Urinary bladder (tissue), 4 donors: ENCODE measurements around the gene RAB8B. TPM values are rescaled to one million over a fixed set of nuclear protein-coding genes. Genes with fewer than 3 reads are reported as not detected.
A peak's percentile ranks its signal among the peaks of the same experiment; 100 is the strongest.

ENCODE experiments used
- DNase-seq: peaks from one replicate; pipeline ENCODE4 v3.0.0-alpha.2; 2015; ENCODE audit errors: extremely low spot score
- H3K27ac ChIP-seq: one replicate; pipeline ENCODE4 v1.5.1; 2013; ENCODE audit warnings: low read depth, mild to moderate bottlenecking, moderate library complexity
- H3K36me3 ChIP-seq: one replicate; pipeline ENCODE4 v1.6.1; 2013; ENCODE audit warnings: mild to moderate bottlenecking, moderate library complexity; ENCODE audit not compliant: insufficient read depth
- H3K4me1 ChIP-seq: one replicate; pipeline ENCODE4 v1.6.1; 2013; ENCODE audit warnings: mild to moderate bottlenecking, moderate library complexity; ENCODE audit not compliant: insufficient read depth
- H3K4me3 ChIP-seq: one replicate; pipeline ENCODE4 v1.5.1; 2013; ENCODE audit warnings: low read depth, low read length
- WGBS: extraction: QIAGEN DNeasy Blood & Tissue Kit; methylation state at CpG from one replicate; pipeline ENCODE4 v1.1.7; 2013; 5-methylcytosine and 5-hydroxymethylcytosine counted together
- polyA plus RNA-seq: library from polyadenylated mRNA; stranded (reverse); fragments of 200-250 nt; gene quantifications from one replicate; pipeline ENCODE4 v1.2.3, GENCODE V29; 2013
- total RNA-seq: library from RNA; depleted of rRNA; stranded (reverse); fragments of >200 nt; gene quantifications from one replicate; pipeline ENCODE4 v1.2.3, GENCODE V29; 2014
- donor health status: healthy with polysubstance abuse.
- donor health status: healthy.

Gene RAB8B
- total and polyA plus RNA-seq, 2 donors, result 27.7 to 105 TPM

GRCh38 chr15:63263519-63263918 lies 74.1 kb downstream of the RAB8B start:
- DNase-seq, result no peak
- H3K4me3 ChIP-seq, result no peak overlapping the region
- H3K27ac ChIP-seq, result no peak overlapping the region
- H3K4me1 ChIP-seq, result no peaks in the 10 kb centered on the region
- H3K36me3 ChIP-seq, result peaks cover 3% of the 10 kb centered on the region
- WGBS, result 83% methylated on average over 6 of the region's 6 CpGs

- Histone ChIP-seq H3K4me1 (no peaks in the 10 kb centered on the region), H3K36me3 (peaks cover 3% of the 10 kb centered on the region), H3K27ac (no peak overlapping the region), H3K4me3 (no peak overlapping the region)
- 43% methylated on average over 1 of the region's 1 CpG for WGBS
- no peak for DNase-seq
Measured at GRCh38 chr15:63264688-63265293, 75.4 kb downstream of the RAB8B start.

- no peaks in the 10 kb centered on the region for H3K36me3 ChIP-seq
- H3K4me1 ChIP-seq, result no peaks in the 10 kb centered on the region
- WGBS, result 90% methylated on average over 3 of the region's 3 CpGs
- no peak for DNase-seq
- H3K27ac ChIP-seq, result no peak overlapping the region
- H3K4me3 ChIP-seq, result no peak overlapping the region
Measured at GRCh38 chr15:63274427-63274826, 85.0 kb downstream of the RAB8B start.

- H3K36me3 ChIP-seq, result no peaks in the 10 kb centered on the region
- H3K27ac ChIP-seq, result no peak overlapping the region
- peak overlapping the region; percentile 85 for H3K4me3 ChIP-seq
- H3K4me1 ChIP-seq, result no peaks in the 10 kb centered on the region
- WGBS, result 18% methylated on average over 11 of the region's 11 CpGs
- DNase-seq, result no peak
Measured at GRCh38 chr15:63276342-63277037, 87.1 kb downstream of the RAB8B start.

GRCh38 chr15:63277038-63277892 lies 87.9 kb downstream of the RAB8B start, which contains the start of gene APH1B:
TSS of gene APH1B (plus strand) at chr15:63277605. CDS start at chr15:63277624, 19 bp downstream.
- under 1% methylated on average over 94 of the region's 102 CpGs for WGBS
- DNase-seq, result peak; percentile 51
- Histone ChIP-seq H3K4me1 (no peaks in the 10 kb centered on the region), H3K27ac (peak within 1 kb of the TSS; percentile 92), H3K36me3 (no peaks in the 10 kb centered on the region), H3K4me3 (peak within 1 kb of the TSS; percentile 85)

- Histone ChIP-seq H3K27ac (peak overlapping the region; percentile 92), H3K36me3 (no peaks in the 10 kb centered on the region), H3K4me3 (peak overlapping the region; percentile 85), H3K4me1 (no peaks in the 10 kb centered on the region)
- DNase-seq, result peak; percentile 11
- 5% methylated on average over 17 of the region's 17 CpGs for WGBS
Measured at GRCh38 chr15:63277893-63278456, 88.6 kb downstream of the RAB8B start.

- H3K27ac ChIP-seq, result no peak overlapping the region
- no peaks in the 10 kb centered on the region for H3K4me1 ChIP-seq
- H3K4me3 ChIP-seq, result no peak overlapping the region
- H3K36me3 ChIP-seq, result peaks cover 1% of the 10 kb centered on the region
- no peak for DNase-seq
- WGBS, result 88% methylated on average over 9 of the region's 9 CpGs
Measured at GRCh38 chr15:63283126-63283525, 93.7 kb downstream of the RAB8B start.

- no peak overlapping the region for H3K4me3 ChIP-seq
- 93% methylated on average over 6 of the region's 6 CpGs for WGBS
- H3K27ac ChIP-seq, result no peak overlapping the region
- H3K36me3 ChIP-seq, result peaks cover 1% of the 10 kb centered on the region
- no peak for DNase-seq
- H3K4me1 ChIP-seq, result no peaks in the 10 kb centered on the region
Measured at GRCh38 chr15:63284335-63284734, 94.9 kb downstream of the RAB8B start.

GRCh38 chr15:63287109-63287508 lies 97.7 kb downstream of the RAB8B start:
- Histone ChIP-seq H3K4me1 (no peaks in the 10 kb centered on the region), H3K27ac (no peak overlapping the region), H3K36me3 (peaks cover 3% of the 10 kb centered on the region), H3K4me3 (no peak overlapping the region)
- 86% methylated on average over 2 of the region's 2 CpGs for WGBS
- no peak for DNase-seq

- H3K4me1 ChIP-seq, result no peaks in the 10 kb centered on the region
- peaks cover 5% of the 10 kb centered on the region for H3K36me3 ChIP-seq
- WGBS, result 78% methylated on average over 1 of the region's 1 CpG
- H3K27ac ChIP-seq, result no peak overlapping the region
- H3K4me3 ChIP-seq, result no peak overlapping the region
- no peak for DNase-seq
Measured at GRCh38 chr15:63288342-63288741, 98.9 kb downstream of the RAB8B start.

GRCh38 chr15:63288778-63289378 lies 99.5 kb downstream of the RAB8B start:
- WGBS, result 5% methylated on average over 4 of the region's 4 CpGs
- peak; percentile 49 for DNase-seq
- Histone ChIP-seq H3K4me1 (no peaks in the 10 kb centered on the region), H3K36me3 (peaks cover 5% of the 10 kb centered on the region), H3K27ac (no peak overlapping the region), H3K4me3 (no peak overlapping the region)

GRCh38 chr15:63291507-63291906 lies 102.1 kb downstream of the RAB8B start:
- no peak for DNase-seq
- no peaks in the 10 kb centered on the region for H3K4me1 ChIP-seq
- no peak overlapping the region for H3K4me3 ChIP-seq
- no peak overlapping the region for H3K27ac ChIP-seq
- H3K36me3 ChIP-seq, result peaks cover 5% of the 10 kb centered on the region

GRCh38 chr15:63292241-63292640 lies 102.8 kb downstream of the RAB8B start:
- no peak for DNase-seq
- 93% methylated on average over 3 of the region's 3 CpGs for WGBS
- H3K4me1 ChIP-seq, result no peaks in the 10 kb centered on the region
- peaks cover 5% of the 10 kb centered on the region for H3K36me3 ChIP-seq
- H3K4me3 ChIP-seq, result no peak overlapping the region
- H3K27ac ChIP-seq, result no peak overlapping the region
